Activated T-cell treated with anti-CD3 and anti-CD28 coated beads, Interleukin-2, amount 50 U/mL, for 24 hours (primary cell): Measurements from ENCODE around the gene SYTL3.

Source experiments
- DNase-seq: peaks from one replicate; pipeline ENCODE4 v3.0.0-alpha.2; 2020
- H3K27ac Mint-ChIP-seq: 2 replicates; pipeline ENCODE4 v1.8.0; 2020; ENCODE audit warnings: mild to moderate bottlenecking, mixed read lengths
- H3K27me3 Mint-ChIP-seq: 2 replicates; pipeline ENCODE4 v1.8.0; 2020; ENCODE audit warnings: mixed read lengths
- H3K36me3 Mint-ChIP-seq: 2 replicates; pipeline ENCODE4 v1.8.0; 2020; ENCODE audit warnings: low read depth, mixed read lengths
- H3K4me1 Mint-ChIP-seq: 2 replicates; pipeline ENCODE4 v1.8.0; 2020; ENCODE audit warnings: low read depth, mixed read lengths
- H3K4me3 Mint-ChIP-seq: 2 replicates; pipeline ENCODE4 v1.8.0; 2020; ENCODE audit warnings: mild to moderate bottlenecking, moderate library complexity, mixed read lengths
- H3K9me3 Mint-ChIP-seq: 2 replicates; pipeline ENCODE4 v1.8.0; 2020; ENCODE audit warnings: mixed read lengths

The SYTL3 gene

GRCh38 chr6:158803733-158804143, 153.9 kb downstream of the SYTL3 start:
- Mint-ChIP-seq H3K27ac (peak overlapping the region; percentile 75), H3K27me3 (no peaks in the 10 kb centered on the region), H3K36me3 (peaks cover 90% of the 10 kb centered on the region), H3K4me3 (peak overlapping the region; percentile 35), H3K9me3 (no peaks in the 10 kb centered on the region), H3K4me1 (peaks cover 90% of the 10 kb centered on the region)
- DNase-seq = no peak

DNA sequence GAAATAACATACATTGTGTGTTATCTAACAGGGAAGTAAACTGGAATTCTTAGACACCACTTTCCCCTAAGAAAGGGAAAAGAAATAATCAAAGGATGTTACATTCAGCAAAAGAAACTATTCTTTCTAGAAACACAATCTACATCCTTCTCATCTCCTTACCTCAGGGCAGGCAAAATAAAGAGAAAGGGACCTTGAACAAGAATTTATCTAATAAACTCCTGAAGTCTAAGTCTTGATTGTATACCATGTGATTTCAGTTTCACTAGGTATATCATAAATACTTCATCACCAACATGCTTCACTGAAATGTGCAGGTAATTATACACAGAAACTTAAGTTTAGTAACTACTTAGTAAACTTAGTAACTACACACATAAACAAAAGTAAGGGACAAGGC, 154.4 kb downstream of the SYTL3 start:
- Mint-ChIP-seq H3K4me3 (peak overlapping the region; percentile 35), H3K9me3 (no peaks in the 10 kb centered on the region), H3K4me1 (peaks cover 90% of the 10 kb centered on the region), H3K27ac (peak overlapping the region; percentile 75), H3K27me3 (no peaks in the 10 kb centered on the region), H3K36me3 (peaks cover 90% of the 10 kb centered on the region)
- DNase-seq = no peak

DNA sequence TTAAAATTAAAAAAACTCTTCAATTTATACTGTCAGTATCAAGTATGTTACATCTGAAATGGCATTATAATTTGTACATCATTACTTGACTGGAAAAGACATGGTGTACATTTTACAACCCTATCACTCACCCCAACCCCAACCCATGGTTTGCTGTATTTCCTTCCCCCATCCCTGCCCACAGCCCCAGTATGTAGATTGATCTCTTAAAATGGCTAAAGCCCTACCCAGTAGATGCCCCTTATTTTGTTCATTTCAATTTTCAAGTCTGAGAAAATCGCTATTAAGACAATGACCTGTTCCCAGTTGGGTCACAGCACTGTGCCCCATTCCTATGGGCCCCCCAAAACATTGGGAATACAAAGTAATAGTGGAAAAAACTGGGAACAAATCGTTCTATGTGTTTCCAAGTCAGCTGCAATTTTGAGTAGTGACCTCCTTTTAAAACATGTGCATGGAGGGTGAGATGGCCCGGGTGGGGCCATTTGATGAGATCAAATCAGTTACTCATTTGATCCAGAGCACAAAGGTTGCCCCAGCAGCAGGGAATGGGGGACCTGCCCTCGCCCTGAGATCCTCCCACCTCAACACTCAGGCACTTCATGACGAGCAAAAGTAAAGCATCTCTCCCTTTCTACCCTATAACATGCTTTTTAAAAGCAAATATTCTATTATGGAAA, 156.0 kb downstream of the SYTL3 start:
- peak overlapping the region; percentile 72 for H3K27ac Mint-ChIP-seq
- peaks cover 91% of the 10 kb centered on the region for H3K36me3 Mint-ChIP-seq
- peak overlapping the region; percentile 21 for H3K4me3 Mint-ChIP-seq
- H3K9me3 Mint-ChIP-seq = no peaks in the 10 kb centered on the region
- DNase-seq = no peak
- peaks cover 91% of the 10 kb centered on the region for H3K4me1 Mint-ChIP-seq
- no peaks in the 10 kb centered on the region for H3K27me3 Mint-ChIP-seq

GRCh38 chr6:158807515-158808441, 157.9 kb downstream of the SYTL3 start:
- H3K4me1 Mint-ChIP-seq = peaks cover 92% of the 10 kb centered on the region
- peak; percentile 11 for DNase-seq
- H3K27ac Mint-ChIP-seq = peak overlapping the region; percentile 69
- H3K27me3 Mint-ChIP-seq = no peaks in the 10 kb centered on the region
- no peaks in the 10 kb centered on the region for H3K9me3 Mint-ChIP-seq
- H3K36me3 Mint-ChIP-seq = peaks cover 92% of the 10 kb centered on the region
- peak overlapping the region; percentile 2 for H3K4me3 Mint-ChIP-seq

- Mint-ChIP-seq H3K27ac (peak overlapping the region; percentile 69), H3K27me3 (no peaks in the 10 kb centered on the region), H3K4me1 (peaks cover 96% of the 10 kb centered on the region), H3K9me3 (no peaks in the 10 kb centered on the region), H3K36me3 (peaks cover 97% of the 10 kb centered on the region), H3K4me3 (no peak overlapping the region)
- no peak for DNase-seq
Measured at GRCh38 chr6:158808442-158808833, 158.6 kb downstream of the SYTL3 start.

- H3K4me3 Mint-ChIP-seq = no peak overlapping the region
Measured at GRCh38 chr6:158808941-158809678, 159.3 kb downstream of the SYTL3 start.

GRCh38 chr6:158810155-158811095, 160.6 kb downstream of the SYTL3 start:
- Mint-ChIP-seq H3K27me3 (no peaks in the 10 kb centered on the region), H3K36me3 (peaks cover 100% of the 10 kb centered on the region), H3K27ac (peak overlapping the region; percentile 70), H3K4me3 (peak overlapping the region; percentile 2), H3K9me3 (no peaks in the 10 kb centered on the region), H3K4me1 (peaks cover 98% of the 10 kb centered on the region)
- DNase-seq = no peak

More at GRCh38 chr6:158808941-158809678, 159.3 kb downstream of the SYTL3 start:
- Mint-ChIP-seq H3K4me1 (peaks cover 96% of the 10 kb centered on the region), H3K36me3 (peaks cover 97% of the 10 kb centered on the region), H3K27ac (peak overlapping the region; percentile 83), H3K27me3 (no peaks in the 10 kb centered on the region), H3K9me3 (no peaks in the 10 kb centered on the region)
- DNase-seq = no peak

GRCh38 chr6:158812611-158813010, 162.8 kb downstream of the SYTL3 start:
- DNase-seq = no peak
- Mint-ChIP-seq H3K27me3 (no peaks in the 10 kb centered on the region), H3K4me3 (peak overlapping the region; percentile 100), H3K27ac (peak overlapping the region; percentile 99), H3K9me3 (no peaks in the 10 kb centered on the region), H3K36me3 (peaks cover 100% of the 10 kb centered on the region), H3K4me1 (peaks cover 92% of the 10 kb centered on the region)

GRCh38 chr6:158813032-158813431, 163.2 kb downstream of the SYTL3 start:
- Mint-ChIP-seq H3K36me3 (peaks cover 100% of the 10 kb centered on the region), H3K9me3 (no peaks in the 10 kb centered on the region)

More at GRCh38 chr6:158813032-158813431, 163.2 kb downstream of the SYTL3 start:
- H3K27me3 Mint-ChIP-seq = no peaks in the 10 kb centered on the region
- DNase-seq = no peak
- H3K27ac Mint-ChIP-seq = peak overlapping the region; percentile 99
- peaks cover 88% of the 10 kb centered on the region for H3K4me1 Mint-ChIP-seq
- peak overlapping the region; percentile 100 for H3K4me3 Mint-ChIP-seq
